ENCODE data around the gene PPP1R15A.
"Not testable (repeated sequence)": the region's sequence is repeated elsewhere in the genome, so short reads cannot be mapped to it uniquely, and the experiment has no call there.

The PPP1R15A gene

GRCh38 chr19:48897181-48897580 lies 25.0 kb downstream of the PPP1R15A start:
- ChIA-PET POLR2A (interaction anchor here (0.5 kb wide), 1 partner anchor 31 kb away, joined by 3 read pairs; no protein-coding TSS in a partner anchor), CTCF (interaction anchor here (1.0 to 1.6 kb wide), 2 partner anchors 22 to 55 kb away, joined by 3 to 5 read pairs; no protein-coding TSS in a partner anchor)
- TF ChIP-seq ZNF548 (tag by site-specific recombination; IDR thresholded peaks at IDR 0.05) = no peak
- no peak for TF ChIP-seq FEZF1 (tag by site-specific recombination; IDR thresholded peaks at IDR 0.05)
- TF ChIP-seq ZNF16 (tag by site-specific recombination; IDR thresholded peaks at IDR 0.05; ENCODE audit: low read depth) = no peak
- TF ChIP-seq ZIC2 (tag by site-specific recombination; IDR thresholded peaks at IDR 0.05) = peak; percentile 63; the same call in 1 of the 2 replicates
- Histone ChIP-seq H3K9me3 (ENCODE audit: control insufficient read depth, insufficient read depth, low read depth, low read length) (no peaks in the 10 kb centered on the region), H3K27ac (ENCODE audit: extremely low read depth, low read depth, low read length) (no peak overlapping the region), H3K36me3 (ENCODE audit: control insufficient read depth in 2 of 2, insufficient read depth in 1 of 2, low read length in 2 of 2) (peaks cover 0 to 7% of the 10 kb centered on the region in 2 experiments; a peak in 2 of 3 replicates), H3K4me1 (ENCODE audit: control insufficient read depth, insufficient read depth, low read length) (no peaks in the 10 kb centered on the region), H3K4me3 (ENCODE audit: low read depth, low read length) (no peak overlapping the region)

- not testable (repeated sequence) for H3K4me1 ChIP-seq (ENCODE audit: control insufficient read depth, insufficient read depth, low read length); H3K9me3 ChIP-seq (ENCODE audit: control insufficient read depth, insufficient read depth, low read depth, low read length); H3K4me3 ChIP-seq (ENCODE audit: low read depth, low read length); H3K36me3 ChIP-seq (ENCODE audit: control insufficient read depth in 2 of 2, insufficient read depth in 1 of 2, low read length in 2 of 2)
- TF ChIP-seq ZNF768 (tag by site-specific recombination; IDR thresholded peaks at IDR 0.05) = 0 out of 2 replicates have a peak, but pooled peaks have one; percentile 36
- POLR2A ChIA-PET = interaction anchor here (0.6 to 2.9 kb wide), 13 partner anchors 23 to 280 kb away, joined by 3 to 30 read pairs (median 6); partner anchors contain the start of genes BAX, DHDH, FTL and GYS1
- CTCF ChIA-PET = interaction anchor here (0.6 to 1.5 kb wide), 7 partner anchors 33 to 94 kb away, joined by 3 to 5 read pairs (median 4); partner anchors contain the start of genes GYS1 and RUVBL2
- H3K27ac ChIP-seq (ENCODE audit: extremely low read depth, low read depth, low read length) = peak overlapping the region; percentile 60
Observed at GRCh38 chr19:48899386-48899749, 27.1 kb downstream of the PPP1R15A start.

GRCh38 chr19:48899781-48900476 lies 27.7 kb downstream of the PPP1R15A start, which contains the start of gene NUCB1:
Gene NUCB1, plus strand, starts transcription at chr19:48900312. Its CDS starts 485 bp downstream, at chr19:48900797.
- POLR2A ChIA-PET = interaction anchor here (0.6 to 2.9 kb wide), 16 partner anchors 19 to 281 kb away, joined by 3 to 30 read pairs (median 6); partner anchors contain the start of genes BAX, DHDH, FTL and GYS1
- CTCF ChIA-PET = interaction anchor here (0.6 to 1.5 kb wide), 7 partner anchors 33 to 112 kb away, joined by 3 to 5 read pairs (median 4); partner anchors contain the start of genes GYS1 and RUVBL2
- H3K4me1 ChIP-seq (ENCODE audit: control insufficient read depth, insufficient read depth, low read length) = no peaks in the 10 kb centered on the region
- no peaks in the 10 kb centered on the region for H3K9me3 ChIP-seq (ENCODE audit: control insufficient read depth, insufficient read depth, low read depth, low read length)
- peak within 1 kb of the TSS; percentile 62 for H3K27ac ChIP-seq (ENCODE audit: extremely low read depth, low read depth, low read length)
- H3K36me3 ChIP-seq (ENCODE audit: control insufficient read depth in 2 of 2, insufficient read depth in 1 of 2, low read length in 2 of 2) = peaks cover 8 to 12% of the 10 kb centered on the region in 2 experiments; a peak in 2 of 3 replicates
- H3K4me3 ChIP-seq (ENCODE audit: low read depth, low read length) = peak within 1 kb of the TSS; percentile 54
- TF ChIP-seq ZNF660 (tag by site-specific recombination; IDR thresholded peaks at IDR 0.05) (peak; percentile 30; the same call in 1 of the 2 replicates), ZNF585B (tag by site-specific recombination; IDR thresholded peaks at IDR 0.05) (no peak), ZNF596 (tag by site-specific recombination; IDR thresholded peaks at IDR 0.05) (peak; percentile 92), ZNF544 (tag by site-specific recombination; IDR thresholded peaks at IDR 0.05) (no peak), IKZF3 (tag by site-specific recombination; IDR thresholded peaks at IDR 0.05) (peak; percentile 73), ZBTB8A (tag by site-specific recombination; IDR thresholded peaks at IDR 0.05) (peak; percentile 42; the same call in 1 of the 2 replicates), ZBTB6 (tag by site-specific recombination; IDR thresholded peaks at IDR 0.05) (0 out of 2 replicates have a peak, but pooled peaks have one; percentile 41), GLIS1 (tag by site-specific recombination; IDR thresholded peaks at IDR 0.05) (peak; percentile 67), PBX3 (CRISPR knock-in tag; IDR thresholded peaks at IDR 0.05) (no peak), ZNF629 (tag by site-specific recombination; IDR thresholded peaks at IDR 0.05) (peak; percentile 64), ZNF366 (tag by site-specific recombination; conservative IDR thresholded peaks at IDR 0.05) (peak; percentile 89), ZNF324 (tag by site-specific recombination; IDR thresholded peaks at IDR 0.05) (0 out of 2 replicates have a peak, but pooled peaks have one; percentile 24), ZEB2 (tag by site-specific recombination; IDR thresholded peaks at IDR 0.05) (0 out of 2 replicates have a peak, but pooled peaks have one; percentile 18), ZNF416 (tag by site-specific recombination; IDR thresholded peaks at IDR 0.05) (no peak), ZBTB17 (tag by site-specific recombination; IDR thresholded peaks at IDR 0.05) (peak; percentile 95), SALL2 (tag by site-specific recombination; IDR thresholded peaks at IDR 0.05; ENCODE audit: borderline replicate concordance) (no peak), SP2 (tag by site-specific recombination; IDR thresholded peaks at IDR 0.05) (peak; percentile 89)
- TF ChIP-seq, protein P1, sequence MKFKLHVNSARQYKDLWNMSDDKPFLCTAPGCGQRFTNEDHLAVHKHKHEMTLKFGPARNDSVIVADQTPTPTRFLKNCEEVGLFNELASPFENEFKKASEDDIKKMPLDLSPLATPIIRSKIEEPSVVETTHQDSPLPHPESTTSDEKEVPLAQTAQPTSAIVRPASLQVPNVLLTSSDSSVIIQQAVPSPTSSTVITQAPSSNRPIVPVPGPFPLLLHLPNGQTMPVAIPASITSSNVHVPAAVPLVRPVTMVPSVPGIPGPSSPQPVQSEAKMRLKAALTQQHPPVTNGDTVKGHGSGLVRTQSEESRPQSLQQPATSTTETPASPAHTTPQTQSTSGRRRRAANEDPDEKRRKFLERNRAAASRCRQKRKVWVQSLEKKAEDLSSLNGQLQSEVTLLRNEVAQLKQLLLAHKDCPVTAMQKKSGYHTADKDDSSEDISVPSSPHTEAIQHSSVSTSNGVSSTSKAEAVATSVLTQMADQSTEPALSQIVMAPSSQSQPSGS (tag by site-specific recombination; IDR thresholded peaks at IDR 0.05; ENCODE audit: low read depth) = no peak
- TF ChIP-seq, protein P2, sequence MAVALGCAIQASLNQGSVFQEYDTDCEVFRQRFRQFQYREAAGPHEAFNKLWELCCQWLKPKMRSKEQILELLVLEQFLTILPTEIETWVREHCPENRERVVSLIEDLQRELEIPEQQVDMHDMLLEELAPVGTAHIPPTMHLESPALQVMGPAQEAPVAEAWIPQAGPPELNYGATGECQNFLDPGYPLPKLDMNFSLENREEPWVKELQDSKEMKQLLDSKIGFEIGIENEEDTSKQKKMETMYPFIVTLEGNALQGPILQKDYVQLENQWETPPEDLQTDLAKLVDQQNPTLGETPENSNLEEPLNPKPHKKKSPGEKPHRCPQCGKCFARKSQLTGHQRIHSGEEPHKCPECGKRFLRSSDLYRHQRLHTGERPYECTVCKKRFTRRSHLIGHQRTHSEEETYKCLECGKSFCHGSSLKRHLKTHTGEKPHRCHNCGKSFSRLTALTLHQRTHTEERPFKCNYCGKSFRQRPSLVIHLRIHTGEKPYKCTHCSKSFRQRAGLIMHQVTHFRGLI (tag by site-specific recombination; IDR thresholded peaks at IDR 0.05) = peak; percentile 36; the same call in 1 of the 2 replicates

Data from HEK293 (cell line).